Measurements from ENCODE around the gene ADIPOR2.
"Not testable (repeated sequence)": the region's sequence is repeated elsewhere in the genome, so short reads cannot be mapped to it uniquely, and the experiment has no call there.

ADIPOR2 gene

DNA sequence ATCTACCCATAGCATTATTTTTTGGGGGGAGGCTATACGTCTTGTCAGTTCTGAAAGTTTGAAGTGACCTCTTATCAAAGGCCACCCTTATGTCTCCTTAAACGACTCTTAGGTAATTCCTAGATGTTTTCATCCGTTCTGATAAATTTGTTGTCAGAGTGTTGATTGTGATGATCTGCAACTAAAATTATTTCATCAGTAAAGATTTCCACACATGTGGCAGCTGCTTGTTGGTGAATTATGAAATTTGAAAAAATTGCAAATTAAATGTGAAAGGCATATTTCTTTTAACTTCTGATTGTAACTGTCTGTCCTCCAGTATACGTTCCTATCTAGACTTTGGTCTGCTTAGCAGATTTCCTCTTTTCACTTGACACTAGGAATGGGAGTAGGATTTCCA is 1.4 kb downstream of the ADIPOR2 start:
- Histone ChIP-seq H3K4me1 (ENCODE audit: control insufficient read depth, insufficient read depth, low read depth, low read length) (no peaks in the 10 kb centered on the region), H4K91ac (ENCODE audit: low read length) (no peak overlapping the region), H2BK5ac (ENCODE audit: low read depth, low read length, poor library complexity, severe bottlenecking) (no peak overlapping the region), H2AK5ac (ENCODE audit: low read length, severe bottlenecking) (no peak overlapping the region), H4K8ac (ENCODE audit: low read length) (no peak overlapping the region), H3K9ac (ENCODE audit: low read length) (peak overlapping the region; percentile 97), H3K4me3 (ENCODE audit: insufficient read depth in 1 of 2, low read depth in 1 of 2, low read length in 2 of 2) (peak overlapping the region in 1 of 2 experiments; percentile 90), H3K79me1 (replicated peaks; ENCODE audit: low read length, poor library complexity, severe bottlenecking) (peaks cover 5% of the 10 kb centered on the region), H3K23ac (ENCODE audit: low read length in 2 of 2) (no peak overlapping the region), H3K4me2 (ENCODE audit: low read length, poor library complexity, severe bottlenecking) (peak overlapping the region; percentile 28), H3K4ac (ENCODE audit: low read depth in 1 of 2, low read length in 2 of 2) (no peak overlapping the region), H2BK15ac (ENCODE audit: low read depth, poor library complexity, severe bottlenecking) (no peak overlapping the region), H3K36me3 (ENCODE audit: control insufficient read depth in 1 of 2, insufficient read depth in 2 of 2, low read depth in 1 of 2, low read length in 2 of 2) (peaks cover 0 to 3% of the 10 kb centered on the region in 2 experiments), H2BK12ac (ENCODE audit: low read length in 2 of 2) (no peak overlapping the region), H3K18ac (ENCODE audit: low read depth in 1 of 2, low read length in 2 of 2) (no peak overlapping the region), H3K14ac (ENCODE audit: low read length in 2 of 2) (no peak overlapping the region), H3K9me3 (ENCODE audit: control insufficient read depth, low read length) (no peaks in the 10 kb centered on the region), H2AFZ (ENCODE audit: low read depth, low read length) (no peak overlapping the region), H3K27ac (ENCODE audit: low read length, poor library complexity, severe bottlenecking) (no peak overlapping the region), H2BK120ac (ENCODE audit: low read depth, low read length) (no peak overlapping the region), H3K27me3 (ENCODE audit: control insufficient read depth in 1 of 2, insufficient read depth in 1 of 2, low read length in 2 of 2) (no peaks in the 10 kb centered on the region)
- DNase-seq, result no peak
- no CpG with 5 or more reads among the region's 4 CpGs for WGBS

DNA sequence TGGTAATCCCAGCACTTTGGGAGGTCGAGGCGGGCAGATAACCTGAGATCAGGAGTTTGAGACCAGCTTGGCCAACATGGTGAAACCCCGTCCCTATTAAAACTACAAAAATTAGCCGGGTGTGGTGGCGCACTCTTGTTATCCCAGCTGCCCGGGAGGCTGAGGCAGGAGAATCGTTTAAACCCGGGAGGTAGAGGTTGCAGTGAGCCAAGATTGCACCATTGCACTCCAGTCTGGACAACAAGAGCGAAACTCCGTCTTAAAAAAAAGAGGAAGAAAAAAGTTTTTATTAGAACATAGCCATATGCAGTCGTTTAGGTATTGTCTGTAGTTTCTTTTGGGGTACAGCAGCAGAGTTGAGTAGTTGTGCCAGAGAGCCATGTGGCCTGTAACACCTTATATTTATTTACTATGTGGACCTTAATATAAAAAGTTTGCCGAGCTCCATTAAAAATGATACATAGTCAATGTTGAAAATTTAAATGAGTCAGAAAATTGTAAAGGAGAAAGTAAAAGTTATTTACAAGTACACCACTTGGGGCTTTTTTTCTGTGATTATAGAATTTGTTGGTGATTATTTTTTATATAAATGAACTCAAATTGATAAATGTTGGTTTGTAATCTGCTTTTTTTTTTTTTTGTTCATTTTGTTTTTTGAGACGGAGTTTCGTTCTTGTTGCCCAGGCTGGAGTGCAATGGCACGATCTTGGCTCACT is 2.2 kb downstream of the ADIPOR2 start:
- no peak overlapping the region for H4K8ac ChIP-seq (ENCODE audit: low read length)
- H2BK15ac ChIP-seq (ENCODE audit: low read depth, poor library complexity, severe bottlenecking), result no peak overlapping the region
- H3K4me3 ChIP-seq (ENCODE audit: insufficient read depth in 1 of 2, low read depth in 1 of 2, low read length in 2 of 2), result peak overlapping the region in 1 of 2 experiments; percentile 90
- no peak overlapping the region for H3K14ac ChIP-seq (ENCODE audit: low read length in 2 of 2)
- no peak for DNase-seq
- H2BK12ac ChIP-seq (ENCODE audit: low read length in 2 of 2), result no peak overlapping the region
- no peak overlapping the region for H2AK5ac ChIP-seq (ENCODE audit: low read length, severe bottlenecking)
- no peaks in the 10 kb centered on the region for H3K27me3 ChIP-seq (ENCODE audit: control insufficient read depth in 1 of 2, insufficient read depth in 1 of 2, low read length in 2 of 2)
- WGBS, result 92% methylated on average over 15 of the region's 15 CpGs
- H2BK120ac ChIP-seq (ENCODE audit: low read depth, low read length), result no peak overlapping the region
- H2AFZ ChIP-seq (ENCODE audit: low read depth, low read length), result no peak overlapping the region
- H3K27ac ChIP-seq (ENCODE audit: low read length, poor library complexity, severe bottlenecking), result no peak overlapping the region
- no peak overlapping the region for H3K4me2 ChIP-seq (ENCODE audit: low read length, poor library complexity, severe bottlenecking)
- no peaks in the 10 kb centered on the region for H3K9me3 ChIP-seq (ENCODE audit: control insufficient read depth, low read length)
- no peak overlapping the region for H3K9ac ChIP-seq (ENCODE audit: low read length)
- H4K91ac ChIP-seq (ENCODE audit: low read length), result no peak overlapping the region
- peaks cover 0 to 3% of the 10 kb centered on the region in 2 experiments for H3K36me3 ChIP-seq (ENCODE audit: control insufficient read depth in 1 of 2, insufficient read depth in 2 of 2, low read depth in 1 of 2, low read length in 2 of 2)
- no peak overlapping the region for H3K4ac ChIP-seq (ENCODE audit: low read depth in 1 of 2, low read length in 2 of 2)
- H3K4me1 ChIP-seq (ENCODE audit: control insufficient read depth, insufficient read depth, low read depth, low read length), result no peaks in the 10 kb centered on the region
- H3K79me1 ChIP-seq (replicated peaks; ENCODE audit: low read length, poor library complexity, severe bottlenecking), result peaks cover 5% of the 10 kb centered on the region
- H2BK5ac ChIP-seq (ENCODE audit: low read depth, low read length, poor library complexity, severe bottlenecking), result no peak overlapping the region
- no peak overlapping the region for H3K23ac ChIP-seq (ENCODE audit: low read length in 2 of 2)
- no peak overlapping the region for H3K18ac ChIP-seq (ENCODE audit: low read depth in 1 of 2, low read length in 2 of 2)

DNA sequence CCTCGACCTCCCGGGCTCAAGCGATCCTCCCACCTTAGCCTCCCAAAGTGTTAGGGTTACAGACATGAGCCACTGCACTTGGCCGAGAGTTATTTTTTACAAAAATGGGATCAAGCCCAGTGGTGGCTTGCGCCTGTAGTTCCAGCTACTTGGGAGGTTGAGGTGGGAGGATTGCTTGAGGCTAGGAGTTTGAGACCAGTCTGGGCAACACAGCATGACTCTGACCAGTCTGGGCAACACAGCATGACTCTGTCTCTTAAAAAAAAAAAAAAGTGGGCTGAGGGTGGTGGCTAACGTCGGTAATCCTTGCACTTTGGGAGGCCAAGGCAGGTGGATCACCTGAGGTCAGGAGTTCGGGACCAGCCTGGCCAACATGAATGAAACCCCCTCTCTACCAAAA is 4.2 kb downstream of the ADIPOR2 start:
- not testable (repeated sequence) for H3K4me3 ChIP-seq (ENCODE audit: insufficient read depth in 1 of 2, low read depth in 1 of 2, low read length in 2 of 2); H4K8ac ChIP-seq (ENCODE audit: low read length); H3K23ac ChIP-seq (ENCODE audit: low read length in 2 of 2); H2AK5ac ChIP-seq (ENCODE audit: low read length, severe bottlenecking); H3K14ac ChIP-seq (ENCODE audit: low read length in 2 of 2); H2BK120ac ChIP-seq (ENCODE audit: low read depth, low read length); DNase-seq; H3K18ac ChIP-seq (ENCODE audit: low read depth in 1 of 2, low read length in 2 of 2); H3K4ac ChIP-seq (ENCODE audit: low read depth in 1 of 2, low read length in 2 of 2); H2BK5ac ChIP-seq (ENCODE audit: low read depth, low read length, poor library complexity, severe bottlenecking); H3K27me3 ChIP-seq (ENCODE audit: control insufficient read depth in 1 of 2, insufficient read depth in 1 of 2, low read length in 2 of 2); H4K91ac ChIP-seq (ENCODE audit: low read length); H2BK15ac ChIP-seq (ENCODE audit: low read depth, poor library complexity, severe bottlenecking); H3K9me3 ChIP-seq (ENCODE audit: control insufficient read depth, low read length); H3K9ac ChIP-seq (ENCODE audit: low read length); H3K27ac ChIP-seq (ENCODE audit: low read length, poor library complexity, severe bottlenecking); H3K4me1 ChIP-seq (ENCODE audit: control insufficient read depth, insufficient read depth, low read depth, low read length); H3K4me2 ChIP-seq (ENCODE audit: low read length, poor library complexity, severe bottlenecking); H3K36me3 ChIP-seq (ENCODE audit: control insufficient read depth in 1 of 2, insufficient read depth in 2 of 2, low read depth in 1 of 2, low read length in 2 of 2); H2AFZ ChIP-seq (ENCODE audit: low read depth, low read length); H2BK12ac ChIP-seq (ENCODE audit: low read length in 2 of 2); H3K79me1 ChIP-seq (replicated peaks; ENCODE audit: low read length, poor library complexity, severe bottlenecking)
- WGBS, result 100% methylated on average over 2 of the region's 8 CpGs

DNA sequence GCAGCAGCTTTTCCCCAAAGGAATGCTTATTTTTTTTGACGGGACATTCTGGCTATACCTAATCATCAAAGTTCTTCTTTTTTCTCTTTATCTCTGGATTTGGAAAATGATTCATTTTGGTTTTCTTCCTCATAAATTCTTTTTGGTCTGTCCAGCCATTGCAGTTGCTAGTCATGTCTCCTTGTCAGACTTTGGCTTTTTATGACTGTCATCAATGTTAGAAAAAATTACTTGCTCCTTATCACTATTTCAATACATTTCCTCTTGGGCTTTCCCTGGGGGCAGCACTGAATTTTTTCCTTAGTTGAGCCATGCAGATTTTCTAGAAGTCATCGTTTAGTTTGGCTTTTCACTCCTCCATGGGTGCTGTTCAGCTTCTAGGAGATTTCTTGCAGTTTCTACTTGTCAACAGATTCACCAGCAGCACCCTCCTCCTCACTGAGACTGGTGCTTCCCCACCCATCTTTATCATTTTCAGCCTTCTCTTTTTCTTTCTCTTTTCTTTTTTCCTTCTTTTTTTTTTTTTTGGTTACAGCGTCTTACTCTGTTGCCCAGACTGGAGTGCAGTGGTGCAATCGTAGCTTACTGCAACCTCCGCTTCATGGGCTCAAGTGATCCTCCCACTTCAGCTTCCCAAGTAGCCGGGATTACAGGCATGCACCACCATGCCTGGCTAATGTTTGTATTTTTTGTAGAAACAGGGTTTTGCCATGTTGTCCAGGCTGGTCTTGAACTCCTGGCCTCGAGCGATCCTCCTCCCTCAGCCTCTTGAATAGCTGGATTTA is 5.2 kb downstream of the ADIPOR2 start:
- Histone ChIP-seq H3K4me1 (ENCODE audit: control insufficient read depth, insufficient read depth, low read depth, low read length) (no peaks in the 10 kb centered on the region), H3K4ac (ENCODE audit: low read depth in 1 of 2, low read length in 2 of 2) (no peak overlapping the region), H2BK120ac (ENCODE audit: low read depth, low read length) (no peak overlapping the region), H4K91ac (ENCODE audit: low read length) (no peak overlapping the region), H3K36me3 (ENCODE audit: control insufficient read depth in 1 of 2, insufficient read depth in 2 of 2, low read depth in 1 of 2, low read length in 2 of 2) (peaks cover 0 to 3% of the 10 kb centered on the region in 2 experiments), H3K27ac (ENCODE audit: low read length, poor library complexity, severe bottlenecking) (no peak overlapping the region), H4K8ac (ENCODE audit: low read length) (no peak overlapping the region), H3K4me2 (ENCODE audit: low read length, poor library complexity, severe bottlenecking) (no peak overlapping the region), H2BK15ac (ENCODE audit: low read depth, poor library complexity, severe bottlenecking) (no peak overlapping the region), H2BK5ac (ENCODE audit: low read depth, low read length, poor library complexity, severe bottlenecking) (no peak overlapping the region), H3K27me3 (ENCODE audit: control insufficient read depth in 1 of 2, insufficient read depth in 1 of 2, low read length in 2 of 2) (no peaks in the 10 kb centered on the region), H3K4me3 (ENCODE audit: insufficient read depth in 1 of 2, low read depth in 1 of 2, low read length in 2 of 2) (no peak overlapping the region), H3K23ac (ENCODE audit: low read length in 2 of 2) (no peak overlapping the region), H3K18ac (ENCODE audit: low read depth in 1 of 2, low read length in 2 of 2) (no peak overlapping the region), H2AFZ (ENCODE audit: low read depth, low read length) (no peak overlapping the region), H3K14ac (ENCODE audit: low read length in 2 of 2) (no peak overlapping the region), H3K9me3 (ENCODE audit: control insufficient read depth, low read length) (no peaks in the 10 kb centered on the region), H3K79me1 (replicated peaks; ENCODE audit: low read length, poor library complexity, severe bottlenecking) (peaks cover 4% of the 10 kb centered on the region), H2AK5ac (ENCODE audit: low read length, severe bottlenecking) (no peak overlapping the region), H2BK12ac (ENCODE audit: low read length in 2 of 2) (no peak overlapping the region), H3K9ac (ENCODE audit: low read length) (no peak overlapping the region)
- DNase-seq, result no peak
- 76% methylated on average over 6 of the region's 8 CpGs for WGBS

Data from mesenchymal stem cell (in vitro differentiated cells and primary cell).